ENCODE data around the gene ATG16L2. TPM values are rescaled to one million over a fixed set of nuclear protein-coding genes. Genes with fewer than 3 reads are reported as not detected.

ATG16L2 gene
- polyA plus RNA-seq, 2 of the 4 experiments (the other 2 are of a cell fraction), result 6.1 to 6.3 TPM

GRCh38 chr11:72782081-72782920, 31.9 kb upstream of the ATG16L2 start:
- POLR2A ChIA-PET, result interaction anchor here (1.4 kb wide), 1 partner anchor 12 kb away, joined by 4 read pairs; the partner anchor contains the start of gene STARD10
- peaks cover 36% of the 10 kb centered on the region for H3K4me1 ChIP-seq
- CTCF ChIA-PET, result interaction anchor here (0.6 to 3.6 kb wide), 10 partner anchors 9 to 395 kb away, joined by 3 to 35 read pairs (median 4); partner anchors contain the start of gene STARD10
- FAIRE-seq (no peak), DNase-seq (ENCODE audit: low read depth in 1 of 2, low spot score in 1 of 2) (no peak), ATAC-seq (peak; percentile 17 to 53; a peak in 3 of 6 replicates)
- H3K4me3 ChIP-seq, result peak overlapping the region; percentile 59
- H3K4me2 ChIP-seq, result peak overlapping the region; percentile 98
- H3K27ac ChIP-seq, result peak overlapping the region; percentile 61 to 94
- TF ChIP-seq ZSCAN20 (CRISPR knock-in tag; IDR thresholded peaks at IDR 0.05) (no peak), CEBPB (IDR thresholded peaks at IDR 0.05) (no peak), HOXA7 (CRISPR knock-in tag; IDR thresholded peaks at IDR 0.05) (no peak), HEYL (CRISPR knock-in tag; IDR thresholded peaks at IDR 0.05) (no peak), EHMT2 (IDR thresholded peaks at IDR 0.05; ENCODE audit: low read depth) (no peak), HDAC2 (IDR thresholded peaks at IDR 0.05) (no peak), NR3C1 (IDR thresholded peaks at IDR 0.05) (no peak), NPAS2 (CRISPR knock-in tag; IDR thresholded peaks at IDR 0.05; ENCODE audit: borderline replicate concordance) (no peak), TP53 (CRISPR knock-in tag; IDR thresholded peaks at IDR 0.05) (no peak), E2F6 (IDR thresholded peaks at IDR 0.05; ENCODE audit: borderline replicate concordance, low read depth) (no peak), EP300 (IDR thresholded peaks at IDR 0.05) (no peak), RFX5 (IDR thresholded peaks at IDR 0.05) (no peak), CBX2 (IDR thresholded peaks at IDR 0.05; ENCODE audit: borderline replicate concordance, low read depth) (no peak), FOXS1 (CRISPR knock-in tag; IDR thresholded peaks at IDR 0.05) (no peak), FOSB (CRISPR knock-in tag; IDR thresholded peaks at IDR 0.05) (no peak), HMGXB4 (CRISPR knock-in tag; IDR thresholded peaks at IDR 0.05; ENCODE audit: borderline replicate concordance) (no peak), POLR2AphosphoS2 (conservative IDR thresholded peaks at IDR 0.05; ENCODE audit: low read length) (no peak), MYC (IDR thresholded peaks at IDR 0.05; ENCODE audit: borderline replicate concordance, low read length) (no peak)
- TF ChIP-seq, protein P1, sequence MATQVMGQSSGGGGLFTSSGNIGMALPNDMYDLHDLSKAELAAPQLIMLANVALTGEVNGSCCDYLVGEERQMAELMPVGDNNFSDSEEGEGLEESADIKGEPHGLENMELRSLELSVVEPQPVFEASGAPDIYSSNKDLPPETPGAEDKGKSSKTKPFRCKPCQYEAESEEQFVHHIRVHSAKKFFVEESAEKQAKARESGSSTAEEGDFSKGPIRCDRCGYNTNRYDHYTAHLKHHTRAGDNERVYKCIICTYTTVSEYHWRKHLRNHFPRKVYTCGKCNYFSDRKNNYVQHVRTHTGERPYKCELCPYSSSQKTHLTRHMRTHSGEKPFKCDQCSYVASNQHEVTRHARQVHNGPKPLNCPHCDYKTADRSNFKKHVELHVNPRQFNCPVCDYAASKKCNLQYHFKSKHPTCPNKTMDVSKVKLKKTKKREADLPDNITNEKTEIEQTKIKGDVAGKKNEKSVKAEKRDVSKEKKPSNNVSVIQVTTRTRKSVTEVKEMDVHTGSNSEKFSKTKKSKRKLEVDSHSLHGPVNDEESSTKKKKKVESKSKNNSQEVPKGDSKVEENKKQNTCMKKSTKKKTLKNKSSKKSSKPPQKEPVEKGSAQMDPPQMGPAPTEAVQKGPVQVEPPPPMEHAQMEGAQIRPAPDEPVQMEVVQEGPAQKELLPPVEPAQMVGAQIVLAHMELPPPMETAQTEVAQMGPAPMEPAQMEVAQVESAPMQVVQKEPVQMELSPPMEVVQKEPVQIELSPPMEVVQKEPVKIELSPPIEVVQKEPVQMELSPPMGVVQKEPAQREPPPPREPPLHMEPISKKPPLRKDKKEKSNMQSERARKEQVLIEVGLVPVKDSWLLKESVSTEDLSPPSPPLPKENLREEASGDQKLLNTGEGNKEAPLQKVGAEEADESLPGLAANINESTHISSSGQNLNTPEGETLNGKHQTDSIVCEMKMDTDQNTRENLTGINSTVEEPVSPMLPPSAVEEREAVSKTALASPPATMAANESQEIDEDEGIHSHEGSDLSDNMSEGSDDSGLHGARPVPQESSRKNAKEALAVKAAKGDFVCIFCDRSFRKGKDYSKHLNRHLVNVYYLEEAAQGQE (IDR thresholded peaks at IDR 0.05), result no peak
- 60% methylated on average over 13 of the region's 14 CpGs for WGBS (ENCODE audit: missing lambda C conversion rate)
- no peaks in the 10 kb centered on the region for H3K9me3 ChIP-seq

All from A549 (cell line).